Measurements from ENCODE around the gene E2F4.

GRCh38 chr16:67236563-67237395 is 44.8 kb downstream of the E2F4 start:
- no peak for TF ChIP-seq EZH2 (IDR thresholded peaks at IDR 0.05; ENCODE audit: borderline replicate concordance, insufficient read depth, low read depth, low read length, poor library complexity, severe bottlenecking)
- no peak for TF ChIP-seq CTCF (IDR thresholded peaks at IDR 0.05)
